Suprapubic skin (tissue), 4 donors: ENCODE measurements around the gene COQ8A. TPM values are rescaled to one million over a fixed set of nuclear protein-coding genes. Genes with fewer than 3 reads are reported as not detected.

ENCODE experiments used
- DNase-seq, 2 donors: peaks; one replicate each; pipeline ENCODE4 v3.0.0-alpha.2; 2019; ENCODE audit warnings: low spot score in 2 of 2
- H3K27ac ChIP-seq: fragments of 200-600 bp; sonication (generic); one replicate; pipeline ENCODE4 v1.5.1; 2019
- H3K27me3 ChIP-seq: fragments of 200-600 bp; sonication (generic); one replicate; pipeline ENCODE4 v1.5.1; 2019
- H3K36me3 ChIP-seq: fragments of 200-600 bp; sonication (generic); one replicate; pipeline ENCODE4 v1.5.1; 2019
- H3K4me1 ChIP-seq: fragments of 200-600 bp; sonication (generic); one replicate; pipeline ENCODE4 v1.5.1; 2019
- H3K4me3 ChIP-seq: fragments of 200-600 bp; sonication (generic); one replicate; pipeline ENCODE4 v1.5.1; 2019; ENCODE audit warnings: mild to moderate bottlenecking
- H3K9me3 ChIP-seq: fragments of 200-600 bp; sonication (generic); one replicate; pipeline ENCODE4 v1.5.1; 2019
- CTCF ChIP-seq, 2 donors: fragments of 200-600 bp in 1 of 2; fragments of 450-650 bp in 1 of 2; sonication (generic) in 1 of 2; IDR thresholded peaks; one replicate each; pipeline ENCODE4 v1.5.1; 2016 to 2019; ENCODE audit warnings: antibody characterized with exemption in 2 of 2, mild to moderate bottlenecking in 1 of 2, moderate library complexity in 1 of 2
- EP300 ChIP-seq: sonication (generic); formaldehyde crosslinking; IDR thresholded peaks from one replicate; pipeline ENCODE4 v1.6.1; 2017; ENCODE audit warnings: antibody characterized with exemption
- POLR2A ChIP-seq, 2 donors: fragments of 450-650 bp; IDR thresholded peaks; one replicate each; pipeline ENCODE4 v1.6.1; 2017; ENCODE audit warnings: antibody characterized with exemption in 2 of 2, mild to moderate bottlenecking in 2 of 2, moderate library complexity in 2 of 2
- POLR2AphosphoS5 ChIP-seq, 3 donors: sonication (generic); formaldehyde crosslinking; IDR thresholded peaks; one replicate each; pipeline ENCODE4 v1.6.1; 2017; ENCODE audit warnings: antibody characterized with exemption in 3 of 3
- WGBS: methylation state at CpG from one replicate; pipeline ENCODE4 v1.1.5; 2018; 5-methylcytosine and 5-hydroxymethylcytosine counted together
- total RNA-seq, 4 donors: library from RNA; depleted of rRNA; stranded (reverse); fragments of >200 nt; gene quantifications; one replicate each; pipeline ENCODE4 v1.1.0, GENCODE V29; 2016

COQ8A gene
- total RNA-seq, 4 donors from 2014 or later, result 41.9 to 113 (median 59.8) TPM

- 98% methylated on average over 2 of the region's 2 CpGs for WGBS
- Histone ChIP-seq H3K27me3 (no peaks in the 10 kb centered on the region), H3K4me3 (no peak overlapping the region), H3K9me3 (no peaks in the 10 kb centered on the region), H3K36me3 (no peaks in the 10 kb centered on the region), H3K27ac (no peak overlapping the region), H3K4me1 (peaks cover 58% of the 10 kb centered on the region)
- TF ChIP-seq EP300 (no peak), CTCF (IDR thresholded peaks at IDR 0.05) (no peak)
- DNase-seq, result no peak
These were observed 3.8 kb downstream of the COQ8A start for GRCh38 chr1:226943927-226944326.

GRCh38 chr1:226945106-226945857 is 5.2 kb downstream of the COQ8A start:
- Histone ChIP-seq H3K9me3 (no peaks in the 10 kb centered on the region), H3K27ac (no peak overlapping the region), H3K36me3 (no peaks in the 10 kb centered on the region), H3K4me1 (peaks cover 58% of the 10 kb centered on the region), H3K4me3 (no peak overlapping the region), H3K27me3 (no peaks in the 10 kb centered on the region)
- no peak for DNase-seq
- TF ChIP-seq CTCF (IDR thresholded peaks at IDR 0.05), result no peak
- no peak for TF ChIP-seq POLR2AphosphoS5 (IDR thresholded peaks at IDR 0.05)
- no peak for TF ChIP-seq EP300
- TF ChIP-seq POLR2A (IDR thresholded peaks at IDR 0.05), result no peak
- 69% methylated on average over 16 of the region's 19 CpGs for WGBS

GRCh38 chr1:226945858-226946245 is 5.8 kb downstream of the COQ8A start:
- H3K4me1 ChIP-seq, result peaks cover 53% of the 10 kb centered on the region
- 67% methylated on average over 6 of the region's 8 CpGs for WGBS

GRCh38 chr1:226946285-226946684 is 6.2 kb downstream of the COQ8A start:
- no peak for DNase-seq
- Histone ChIP-seq H3K27ac (no peak overlapping the region), H3K4me1 (peaks cover 49% of the 10 kb centered on the region), H3K4me3 (no peak overlapping the region), H3K36me3 (no peaks in the 10 kb centered on the region), H3K27me3 (no peaks in the 10 kb centered on the region), H3K9me3 (no peaks in the 10 kb centered on the region)
- TF ChIP-seq CTCF (IDR thresholded peaks at IDR 0.05) (no peak), POLR2AphosphoS5 (IDR thresholded peaks at IDR 0.05) (no peak), EP300 (no peak), POLR2A (IDR thresholded peaks at IDR 0.05) (no peak)
- WGBS, result 86% methylated on average over 9 of the region's 9 CpGs

More at GRCh38 chr1:226945858-226946245, 5.8 kb downstream of the COQ8A start:
- DNase-seq, result no peak
- no peak overlapping the region for H3K27ac ChIP-seq
- no peaks in the 10 kb centered on the region for H3K27me3 ChIP-seq
- H3K9me3 ChIP-seq, result no peaks in the 10 kb centered on the region
- H3K4me3 ChIP-seq, result no peak overlapping the region
- TF ChIP-seq POLR2AphosphoS5 (IDR thresholded peaks at IDR 0.05) (no peak), EP300 (no peak), CTCF (IDR thresholded peaks at IDR 0.05) (no peak), POLR2A (IDR thresholded peaks at IDR 0.05) (no peak)
- H3K36me3 ChIP-seq, result no peaks in the 10 kb centered on the region

GRCh38 chr1:226946841-226947240 is 6.7 kb downstream of the COQ8A start:
- Histone ChIP-seq H3K4me3 (no peak overlapping the region), H3K9me3 (no peaks in the 10 kb centered on the region), H3K36me3 (no peaks in the 10 kb centered on the region), H3K27ac (no peak overlapping the region), H3K27me3 (no peaks in the 10 kb centered on the region), H3K4me1 (peaks cover 43% of the 10 kb centered on the region)
- WGBS, result 61% methylated on average over 3 of the region's 3 CpGs
- DNase-seq, result no peak
- TF ChIP-seq CTCF (IDR thresholded peaks at IDR 0.05), result no peak
- no peak for TF ChIP-seq POLR2AphosphoS5 (IDR thresholded peaks at IDR 0.05)
- no peak for TF ChIP-seq POLR2A (IDR thresholded peaks at IDR 0.05)
- TF ChIP-seq EP300, result no peak
